ENCODE results near the gene CNIH3.

CNIH3 gene

GRCh38 chr1:224726441-224727182 lies 110.5 kb downstream of the CNIH3 start:
- no peak for TF ChIP-seq CTCF (IDR thresholded peaks at IDR 0.05; ENCODE audit: extremely low read depth, missing control alignments)
- no peak for DNase-seq (ENCODE audit: low spot score)

GRCh38 chr1:224727351-224728289 lies 111.5 kb downstream of the CNIH3 start:
- DNase-seq (ENCODE audit: low spot score), result no peak
- no peak for TF ChIP-seq CTCF (IDR thresholded peaks at IDR 0.05; ENCODE audit: extremely low read depth, missing control alignments)

GRCh38 chr1:224730540-224730939 lies 114.4 kb downstream of the CNIH3 start:
- DNase-seq (ENCODE audit: low spot score), result no peak
- no peak for TF ChIP-seq CTCF (IDR thresholded peaks at IDR 0.05; ENCODE audit: extremely low read depth, missing control alignments)

GRCh38 chr1:224730965-224731364 lies 114.8 kb downstream of the CNIH3 start:
- no peak for TF ChIP-seq CTCF (IDR thresholded peaks at IDR 0.05; ENCODE audit: extremely low read depth, missing control alignments)
- DNase-seq (ENCODE audit: low spot score), result no peak

GRCh38 chr1:224731633-224732032 lies 115.5 kb downstream of the CNIH3 start:
- TF ChIP-seq CTCF (IDR thresholded peaks at IDR 0.05; ENCODE audit: extremely low read depth, missing control alignments), result no peak
- DNase-seq (ENCODE audit: low spot score), result no peak

GRCh38 chr1:224732377-224733026 lies 116.4 kb downstream of the CNIH3 start:
- no peak for DNase-seq (ENCODE audit: low spot score)
- no peak for TF ChIP-seq CTCF (IDR thresholded peaks at IDR 0.05; ENCODE audit: extremely low read depth, missing control alignments)

Measured in GM20000 (cell line).